H1 (cell line): ENCODE measurements around the gene AVL9. TPM values are rescaled to one million over a fixed set of nuclear protein-coding genes. Genes with fewer than 3 reads are reported as not detected.
A peak's percentile ranks its signal among the peaks of the same experiment; 100 is the strongest.
"Not testable (repeated sequence)": the region's sequence is repeated elsewhere in the genome, so short reads cannot be mapped to it uniquely, and the experiment has no call there.

Experiments
- CTCF ChIA-PET: fragments of 300-600 bp; sonication (Branson Sonifier 250); formaldehyde crosslinking; loops from one replicate; lab custom pipeline; 2021; ENCODE audit not compliant: partially characterized antibody; lab: Charles Lee
- POLR2A ChIA-PET: fragments of 300-600 bp; sonication (Branson Sonifier 250); formaldehyde crosslinking; loops from one replicate; lab custom pipeline; 2021; ENCODE audit warnings: inconsistent platforms; ENCODE audit not compliant: partially characterized antibody; lab: Charles Lee
- DNase-seq, 2 experiments: peaks; one replicate each; pipeline versions ENCODE4 v3.0.0 to v3.0.0-alpha.2; 2010 to 2022; ENCODE audit warnings: low spot score in 2 of 2, low read depth in 1 of 2, mixed read lengths in 1 of 2
- FAIRE-seq: peaks from 2 replicates; lab custom pipeline; 2011; peaks lifted over from hg19 to GRCh38; lab: Jason Lieb, UNC
- H2AFZ ChIP-seq: 2 replicates; pipeline ENCODE4 v1.8.1; 2012; ENCODE audit warnings: low read length, inconsistent platforms
- H2AK5ac ChIP-seq: 2 replicates; pipeline ENCODE4 v1.6.1; 2013; ENCODE audit warnings: low read depth, low read length
- H2BK120ac ChIP-seq: replicated peaks from 2 replicates; pipeline ENCODE3; 2013; ENCODE audit warnings: low read depth, low read length, inconsistent platforms
- H2BK12ac ChIP-seq: 2 replicates; pipeline ENCODE4 v1.6.1; 2013; ENCODE audit warnings: low read depth, low read length
- H2BK15ac ChIP-seq: 2 replicates; pipeline ENCODE4 v1.6.1; 2013; ENCODE audit warnings: low read length
- H2BK20ac ChIP-seq: 2 replicates; pipeline ENCODE4 v1.6.1; 2013; ENCODE audit warnings: low read length
- H2BK5ac ChIP-seq: 2 replicates; pipeline ENCODE4 v1.6.1; 2013; ENCODE audit warnings: low read depth, low read length
- H3K14ac ChIP-seq: 2 replicates; pipeline ENCODE4 v1.6.1; 2013; ENCODE audit warnings: inconsistent platforms; ENCODE audit not compliant: insufficient read length
- H3K18ac ChIP-seq: 2 replicates; pipeline ENCODE4 v1.6.1; 2013; ENCODE audit warnings: low read length; ENCODE audit errors: extremely low read depth
- H3K23ac ChIP-seq: 2 replicates; pipeline ENCODE4 v1.6.1; 2013; ENCODE audit warnings: inconsistent platforms; ENCODE audit not compliant: insufficient read length
- H3K23me2 ChIP-seq: 2 replicates; pipeline ENCODE4 v1.6.1; 2013; ENCODE audit warnings: low read depth, low read length
- H3K27ac ChIP-seq: 2 replicates; pipeline ENCODE4 v1.6.1; 2011; ENCODE audit warnings: low read depth, low read length, inconsistent platforms
- H3K27me3 ChIP-seq, 4 experiments: replicated peaks in 1 of 4; 1 replicate in 1 of 4; 2 replicates in 3 of 4; pipeline versions ENCODE4 v1.6.1 to v1.8.1; 2011 to 2013; ENCODE audit warnings: low read length in 3 of 4, mild to moderate bottlenecking in 3 of 4, inconsistent platforms in 2 of 4, mixed read lengths in 2 of 4, moderate library complexity in 1 of 4; ENCODE audit not compliant: control insufficient read depth in 3 of 4, insufficient read depth in 3 of 4; ENCODE audit errors: extremely low read depth in 1 of 4
- H3K36me3 ChIP-seq, 4 experiments: 2 replicates each; pipeline versions ENCODE4 v1.6.1 to v1.8.1; 2011 to 2013; ENCODE audit warnings: mild to moderate bottlenecking in 4 of 4, low read length in 3 of 4, moderate library complexity in 2 of 4, control low read depth in 1 of 4, inconsistent platforms in 1 of 4; ENCODE audit not compliant: insufficient read depth in 4 of 4, control insufficient read depth in 2 of 4
- H3K4ac ChIP-seq: replicated peaks from 2 replicates; pipeline ENCODE3; 2013; ENCODE audit warnings: low read length, low read depth, mixed read lengths, inconsistent platforms; ENCODE audit not compliant: insufficient read length
- H3K4me1 ChIP-seq, 4 experiments: replicated peaks in 1 of 4; 1 replicate in 1 of 4; 2 replicates in 3 of 4; pipeline versions ENCODE4 v1.6.1 to v1.8.1; 2011 to 2013; ENCODE audit warnings: low read length in 3 of 4, inconsistent platforms in 2 of 4, mixed read lengths in 1 of 4; ENCODE audit not compliant: insufficient read depth in 4 of 4, control insufficient read depth in 3 of 4
- H3K4me2 ChIP-seq, 2 experiments: 2 replicates each; pipeline versions ENCODE4 v1.6.1 to v1.8.1; 2011 to 2013; ENCODE audit warnings: low read depth in 2 of 2, low read length in 2 of 2, control low read depth in 1 of 2, inconsistent platforms in 1 of 2, mild to moderate bottlenecking in 1 of 2; ENCODE audit not compliant: insufficient read depth in 1 of 2
- H3K4me3 ChIP-seq, 4 experiments: fragments of 200-600, 300-600 bp in 1 of 4; sonication (generic), shearing (Covaris generic), sonication (Bioruptor Twin) in 1 of 4; 2 replicates each; pipeline versions ENCODE4 v1.5.1 to v1.8.1; 2011 to 2016; ENCODE audit warnings: low read length in 4 of 4, low read depth in 3 of 4, control low read depth in 2 of 4, inconsistent platforms in 2 of 4, mild to moderate bottlenecking in 2 of 4, mixed read lengths in 1 of 4, moderate library complexity in 1 of 4; ENCODE audit not compliant: insufficient read depth in 2 of 4; ENCODE audit errors: extremely low read depth in 1 of 4
- H3K56ac ChIP-seq: replicated peaks from 2 replicates; pipeline ENCODE3; 2013; ENCODE audit warnings: low read depth, mild to moderate bottlenecking, mixed read lengths, low read length, inconsistent platforms; ENCODE audit not compliant: insufficient read length
- H3K79me1 ChIP-seq: 2 replicates; pipeline ENCODE4 v1.6.1; 2013; ENCODE audit warnings: low read depth, low read length, control low read depth
- H3K79me2 ChIP-seq, 2 experiments: 2 replicates each; pipeline versions ENCODE4 v1.6.1 to v1.8.1; 2012 to 2013; ENCODE audit warnings: low read length in 2 of 2, mild to moderate bottlenecking in 2 of 2, inconsistent platforms in 1 of 2; ENCODE audit not compliant: insufficient read depth in 2 of 2, control insufficient read depth in 1 of 2
- H3K9ac ChIP-seq, 4 experiments: replicated peaks in 1 of 4; 1 replicate in 1 of 4; 2 replicates in 3 of 4; pipeline versions ENCODE4 v1.6.1 to v1.8.1; 2011 to 2013; ENCODE audit warnings: low read depth in 3 of 4, low read length in 3 of 4, control low read depth in 2 of 4, mild to moderate bottlenecking in 2 of 4, moderate library complexity in 2 of 4, inconsistent platforms in 1 of 4; ENCODE audit errors: extremely low read depth in 1 of 4
- H3K9me3 ChIP-seq, 2 experiments: 2 replicates each; pipeline versions ENCODE4 v1.6.1 to v1.8.1; 2012 to 2013; ENCODE audit warnings: mild to moderate bottlenecking in 2 of 2, moderate library complexity in 2 of 2, control low read depth in 1 of 2, inconsistent platforms in 1 of 2, low read depth in 1 of 2, low read length in 1 of 2, mixed read lengths in 1 of 2; ENCODE audit not compliant: insufficient read depth in 2 of 2
- H4K20me1 ChIP-seq, 2 experiments: replicated peaks in 1 of 2; 2 replicates each; pipeline versions ENCODE3 to v1.8.1; 2011 to 2013; ENCODE audit warnings: inconsistent platforms in 2 of 2, low read length in 2 of 2, mild to moderate bottlenecking in 1 of 2; ENCODE audit not compliant: insufficient read depth in 2 of 2, control insufficient read depth in 1 of 2
- H4K5ac ChIP-seq: 2 replicates; pipeline ENCODE4 v1.6.1; 2013; ENCODE audit warnings: low read length, low read depth, mixed read lengths, inconsistent platforms; ENCODE audit not compliant: insufficient read length
- H4K8ac ChIP-seq: 2 replicates; pipeline ENCODE4 v1.8.0; 2013; ENCODE audit warnings: mild to moderate bottlenecking, moderate library complexity, low read length, inconsistent platforms; ENCODE audit not compliant: insufficient read depth; ENCODE audit errors: extremely low read depth
- H4K91ac ChIP-seq: replicated peaks from 2 replicates; pipeline ENCODE3; 2013; ENCODE audit warnings: low read length, mixed read lengths, inconsistent platforms; ENCODE audit not compliant: insufficient read length
- CBX8 ChIP-seq: fragments of 300-800, 300-1000 bp; sonication (generic); IDR thresholded peaks from 2 replicates; pipeline ENCODE4 v1.7.1; 2016; ENCODE audit warnings: low read depth, low read length, borderline replicate concordance
- NRF1 ChIP-seq: IDR thresholded peaks from 2 replicates; pipeline ENCODE4 v1.6.1; 2011; ENCODE audit warnings: mild to moderate bottlenecking, low read depth, low read length, improper control_type of control experiment
- TAF1 ChIP-seq: IDR thresholded peaks from 2 replicates; pipeline ENCODE4 v1.6.1; 2011; ENCODE audit warnings: mild to moderate bottlenecking, low read depth, low read length
- WGBS, 2 experiments: shearing (Covaris generic) in 1 of 2; methylation state at CpG; one replicate each; pipeline versions ENCODE4 v1.1.6 to v1.1.7; 2013 to 2015; ENCODE audit warnings: low lambda C conversion rate in 2 of 2, mixed read lengths in 2 of 2, inconsistent platforms in 1 of 2, low coverage in 1 of 2, missing lambda C conversion rate in 1 of 2; ENCODE audit not compliant: insufficient replicate concordance in 2 of 2, insufficient coverage in 1 of 2, insufficient read length in 1 of 2; ENCODE audit errors: extremely low coverage in 1 of 2, missing lambda C conversion rate in 1 of 2; 5-methylcytosine and 5-hydroxymethylcytosine counted together
- polyA plus RNA-seq, 7 experiments: library from polyadenylated mRNA; depleted of rRNA in 3 of 7; stranded (reverse) in 5 of 7; unstranded in 2 of 7; fragments of >200 nt in 5 of 7; fragments of 200-250 nt in 2 of 7; gene quantifications; 1 replicate in 5 of 7; 2 replicates in 1 of 7; 4 replicates in 1 of 7; pipeline versions ENCODE4 v1.2.1 to v1.2.3, GENCODE V29; 2011 to 2013; ENCODE audit warnings: missing spikeins in 2 of 7, mixed read lengths in 2 of 7
- total RNA-seq: library from RNA; stranded (reverse); fragmentation: NEBNext Ultra II Directional; extraction: Animal tissue kit (Norgen Biotek cat#: 25700); gene quantifications from 2 replicates; pipeline ENCODE4 v1.2.1, GENCODE V29; 2021

The AVL9 gene
- total and polyA plus RNA-seq, 2 of the 8 experiments (the other 6 are each of a cell fraction or from before 2014, with no cell fraction given), result 15.5 to 42.1 TPM

GRCh38 chr7:32462977-32463376 lies 32.3 kb upstream of the AVL9 start (continued):
- TF ChIP-seq NRF1, result no peak
- TF ChIP-seq CBX8, result no peak
- no peak for TF ChIP-seq TAF1

GRCh38 chr7:32464641-32465416 lies 30.5 kb upstream of the AVL9 start:
- H3K4me2 ChIP-seq, result peak overlapping the region in 1 of 2 experiments; percentile 31; a peak in 1 of 4 replicates
- WGBS, 2 experiments, result 54% methylated on average over 6 of the region's 30 CpGs; no CpG with 5 or more reads in 1 of the 2 experiments
- H3K14ac ChIP-seq, H3K36me3 ChIP-seq, H4K8ac ChIP-seq, H4K20me1 ChIP-seq, H4K5ac ChIP-seq, H3K23ac ChIP-seq, FAIRE-seq, H3K4me1 ChIP-seq, H3K23me2 ChIP-seq, H2BK12ac ChIP-seq, H2BK20ac ChIP-seq, H3K4ac ChIP-seq, H3K79me1 ChIP-seq, H2BK120ac ChIP-seq, H3K27ac ChIP-seq, H2AK5ac ChIP-seq, H3K18ac ChIP-seq, H4K91ac ChIP-seq, H2BK5ac ChIP-seq, H3K9ac ChIP-seq, H2BK15ac ChIP-seq, H3K56ac ChIP-seq, H2AFZ ChIP-seq, H3K27me3 ChIP-seq, CTCF ChIA-PET, H3K79me2 ChIP-seq, H3K9me3 ChIP-seq: not testable (repeated sequence)
- DNase-seq, result peak in 1 of 2 experiments; percentile 51
- H3K4me3 ChIP-seq, result peak overlapping the region in 2 of 4 experiments; percentile 23 to 41; a peak in 2 of 8 replicates
- POLR2A ChIA-PET, result interaction anchor here (1.0 kb wide), 1 partner anchor 30 kb away, joined by 4 read pairs; the partner anchor contains the start of gene AVL9
